GM12875 (cell line): ENCODE results near the gene TMUB1.

Experiments used
- H3K4me3 ChIP-seq: one replicate; pipeline ENCODE4 v1.5.1; 2011; ENCODE audit warnings: low read depth, low read length, control low read depth
- TF ChIP-seq, protein P1 (sequence below): IDR thresholded peaks from 2 replicates; pipeline ENCODE4 v1.5.1; 2011; ENCODE audit warnings: low read depth, mild to moderate bottlenecking, control low read depth, inconsistent platforms, low read length, moderate library complexity, borderline replicate concordance; ENCODE audit not compliant: insufficient read depth

TMUB1 gene

DNA sequence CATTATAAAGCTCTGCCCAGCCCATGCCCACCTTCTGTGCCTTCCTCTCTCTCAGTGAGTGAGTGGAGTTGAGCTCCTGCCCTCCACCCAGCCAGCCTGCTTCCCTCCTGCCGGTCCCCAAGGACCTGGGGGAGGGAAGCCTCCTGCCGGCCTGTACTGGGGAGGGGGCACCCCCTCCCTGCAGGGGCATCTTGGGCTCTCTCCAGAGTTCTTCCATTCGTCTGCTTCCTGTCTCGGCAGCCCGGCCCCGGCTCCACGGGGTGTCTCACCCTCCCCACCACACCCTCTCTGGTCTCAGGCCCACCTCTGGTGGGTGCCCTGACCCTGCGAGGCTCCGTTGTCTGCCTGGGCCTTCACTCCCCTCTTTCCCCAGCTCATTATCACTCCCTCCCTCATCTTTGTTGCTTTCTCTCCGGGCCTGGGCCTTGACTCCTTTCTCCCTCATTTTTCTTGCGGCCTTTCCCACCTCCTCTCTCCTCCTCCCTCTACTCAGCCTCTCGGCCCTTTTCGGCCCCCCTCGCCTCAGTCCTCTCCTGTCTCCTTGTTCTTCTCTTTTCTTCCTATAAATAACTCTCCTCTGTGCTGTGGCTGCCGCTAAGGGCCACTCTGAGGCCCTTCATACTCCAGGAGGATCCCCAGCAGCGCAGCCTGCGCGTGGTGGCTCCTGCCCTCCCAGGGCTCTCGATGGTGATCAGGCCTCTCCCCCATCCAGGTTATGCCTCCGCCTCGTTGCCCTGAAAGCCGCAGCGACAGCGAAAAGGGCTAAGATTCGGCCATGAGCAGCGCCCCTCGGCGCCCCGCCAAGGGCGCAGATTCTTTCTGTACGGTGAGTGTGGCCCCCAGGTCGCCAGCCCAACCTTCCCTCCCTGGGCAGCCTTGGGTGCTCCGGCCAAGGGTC, 21.8 kb downstream of the TMUB1 start:
- H3K4me3 ChIP-seq: no peak overlapping the region

DNA sequence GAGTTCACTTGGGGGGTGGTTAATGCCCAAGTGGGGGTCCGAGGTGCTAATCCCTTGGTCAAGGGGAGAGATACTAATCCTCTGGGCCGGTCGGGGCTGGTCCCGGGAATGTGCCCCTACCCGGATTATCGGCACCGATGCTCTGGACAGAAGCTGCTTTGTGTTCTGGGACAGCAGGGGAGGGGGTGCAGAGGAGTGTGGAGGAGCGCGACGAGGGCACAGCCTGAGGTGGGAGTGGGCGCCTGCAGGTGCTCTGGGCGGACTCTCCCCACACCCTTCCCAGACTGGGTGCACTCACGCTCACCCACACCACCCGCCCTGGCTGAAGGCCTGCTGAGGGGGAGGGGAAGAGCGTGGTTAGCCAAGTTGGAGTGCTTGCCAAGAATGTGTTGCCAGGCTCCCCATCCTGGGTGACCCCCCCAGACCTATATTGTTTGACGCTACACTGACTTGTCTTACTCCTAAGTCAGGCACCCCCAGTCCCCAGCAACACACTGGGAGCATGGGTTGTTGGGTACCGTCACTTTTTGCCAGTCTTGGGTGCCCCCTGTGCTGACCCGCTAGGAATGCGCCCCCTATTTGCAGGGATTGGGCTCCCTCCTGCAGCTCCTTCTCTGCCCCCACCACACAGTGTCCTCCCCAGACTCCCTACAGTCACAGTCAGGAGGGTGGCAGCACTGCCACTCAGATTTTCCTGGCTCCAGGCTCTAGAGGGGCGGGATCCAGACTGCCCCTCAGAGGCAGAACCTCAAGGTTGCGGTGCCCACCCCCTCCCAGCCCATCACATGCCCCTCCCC, 22.7 kb downstream of the TMUB1 start:
- TF ChIP-seq, protein P1, sequence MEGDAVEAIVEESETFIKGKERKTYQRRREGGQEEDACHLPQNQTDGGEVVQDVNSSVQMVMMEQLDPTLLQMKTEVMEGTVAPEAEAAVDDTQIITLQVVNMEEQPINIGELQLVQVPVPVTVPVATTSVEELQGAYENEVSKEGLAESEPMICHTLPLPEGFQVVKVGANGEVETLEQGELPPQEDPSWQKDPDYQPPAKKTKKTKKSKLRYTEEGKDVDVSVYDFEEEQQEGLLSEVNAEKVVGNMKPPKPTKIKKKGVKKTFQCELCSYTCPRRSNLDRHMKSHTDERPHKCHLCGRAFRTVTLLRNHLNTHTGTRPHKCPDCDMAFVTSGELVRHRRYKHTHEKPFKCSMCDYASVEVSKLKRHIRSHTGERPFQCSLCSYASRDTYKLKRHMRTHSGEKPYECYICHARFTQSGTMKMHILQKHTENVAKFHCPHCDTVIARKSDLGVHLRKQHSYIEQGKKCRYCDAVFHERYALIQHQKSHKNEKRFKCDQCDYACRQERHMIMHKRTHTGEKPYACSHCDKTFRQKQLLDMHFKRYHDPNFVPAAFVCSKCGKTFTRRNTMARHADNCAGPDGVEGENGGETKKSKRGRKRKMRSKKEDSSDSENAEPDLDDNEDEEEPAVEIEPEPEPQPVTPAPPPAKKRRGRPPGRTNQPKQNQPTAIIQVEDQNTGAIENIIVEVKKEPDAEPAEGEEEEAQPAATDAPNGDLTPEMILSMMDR: 0 out of 2 replicates have a peak, but pooled peaks have one; percentile 10
- peak overlapping the region; percentile 88 for H3K4me3 ChIP-seq

More for the DNA sequence above, 21.8 kb downstream of the TMUB1 start:
- TF ChIP-seq, protein P1: no peak

DNA sequence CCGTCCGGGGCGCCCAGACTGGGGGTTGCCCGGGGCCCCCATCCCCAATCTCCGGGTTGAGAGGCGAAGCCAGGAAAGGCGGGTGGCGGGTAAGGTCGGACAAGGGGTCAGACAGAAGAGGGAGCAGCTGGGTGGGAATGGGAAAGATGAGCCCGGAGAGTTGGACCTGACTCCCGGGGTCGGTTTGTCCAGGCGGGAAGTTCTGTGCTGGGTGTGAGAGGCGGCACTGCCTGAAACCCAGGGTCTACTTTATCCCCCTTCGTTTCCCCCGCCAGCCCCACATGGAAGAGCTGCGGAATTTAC, 23.2 kb downstream of the TMUB1 start:
- TF ChIP-seq, protein P1: no peak
- peak overlapping the region; percentile 88 for H3K4me3 ChIP-seq

DNA sequence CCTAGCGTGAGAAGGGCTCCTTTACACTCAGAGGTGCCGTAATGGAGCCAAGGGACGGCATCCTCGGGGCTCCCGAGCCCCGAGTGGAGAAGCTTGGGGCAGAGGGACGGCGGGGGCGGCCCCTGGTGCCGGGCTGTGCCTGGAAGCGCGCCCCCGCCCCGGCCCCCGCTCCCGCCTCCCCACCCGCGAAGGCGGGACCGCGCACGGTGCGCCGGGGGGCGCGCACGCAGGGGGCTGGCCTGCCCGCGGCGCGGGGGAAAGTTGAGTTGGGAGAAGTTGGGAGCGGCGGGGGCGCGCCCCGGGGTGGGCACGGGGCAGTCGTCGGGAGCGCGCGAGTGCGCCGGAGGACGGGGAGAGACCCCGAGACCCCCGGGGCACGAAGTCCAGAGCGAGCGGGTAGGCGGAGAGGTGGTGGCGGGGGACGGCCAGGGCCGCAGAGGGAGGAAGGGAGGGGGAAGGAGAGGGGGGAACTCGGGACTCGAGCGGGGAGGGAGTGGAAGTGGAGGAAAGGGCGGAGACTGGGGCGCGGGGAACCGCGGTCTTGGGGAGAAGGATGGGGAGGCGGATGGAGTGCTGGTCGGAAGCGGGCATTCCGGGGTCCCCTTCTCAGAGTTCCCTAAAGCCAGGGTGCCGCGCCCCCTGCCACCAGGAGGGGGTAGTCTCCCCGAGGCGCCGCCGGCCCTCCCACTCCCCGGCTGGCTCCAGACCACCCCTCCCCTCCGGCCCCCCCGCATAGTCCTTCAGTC, 23.8 kb downstream of the TMUB1 start, which contains the start of gene SLC4A2:
Gene SLC4A2, plus strand, starts transcription at position 223 of the 746 bp plus-strand sequence. CDS start 2,399 bp downstream, outside the sequence.
- H3K4me3 ChIP-seq: peak within 1 kb of the TSS; percentile 88
- TF ChIP-seq, protein P1: peak; percentile 68

DNA sequence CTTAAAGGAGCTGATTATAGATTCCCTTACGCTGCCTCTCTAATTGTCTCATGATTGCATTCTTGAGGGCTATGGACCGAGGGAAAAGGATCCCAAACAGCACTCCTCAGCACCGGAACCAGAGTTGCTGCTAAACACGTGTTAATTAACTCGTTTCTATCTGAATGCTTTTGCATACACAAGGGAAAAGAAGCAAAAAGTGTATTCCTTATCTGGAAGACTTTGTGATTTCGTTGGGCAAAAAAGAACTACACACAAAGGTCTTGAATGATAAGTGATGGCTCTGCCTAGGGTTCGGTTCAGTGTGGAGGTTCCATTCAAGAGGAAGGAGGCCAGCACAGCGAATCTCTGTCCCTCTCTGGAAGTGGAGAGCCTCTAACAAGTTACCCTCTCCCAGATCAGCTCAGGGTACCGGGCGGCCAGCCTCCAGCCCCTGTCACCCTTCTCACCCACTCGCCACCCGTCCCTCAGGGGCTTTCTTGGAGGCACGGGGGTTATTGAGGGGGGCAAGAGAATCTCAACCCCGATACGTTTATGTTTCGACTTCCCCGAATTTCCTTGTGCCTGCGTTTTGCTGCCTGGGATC, 24.4 kb downstream of the TMUB1 start:
- TF ChIP-seq, protein P1: no peak
- H3K4me3 ChIP-seq: peak overlapping the region; percentile 88

DNA sequence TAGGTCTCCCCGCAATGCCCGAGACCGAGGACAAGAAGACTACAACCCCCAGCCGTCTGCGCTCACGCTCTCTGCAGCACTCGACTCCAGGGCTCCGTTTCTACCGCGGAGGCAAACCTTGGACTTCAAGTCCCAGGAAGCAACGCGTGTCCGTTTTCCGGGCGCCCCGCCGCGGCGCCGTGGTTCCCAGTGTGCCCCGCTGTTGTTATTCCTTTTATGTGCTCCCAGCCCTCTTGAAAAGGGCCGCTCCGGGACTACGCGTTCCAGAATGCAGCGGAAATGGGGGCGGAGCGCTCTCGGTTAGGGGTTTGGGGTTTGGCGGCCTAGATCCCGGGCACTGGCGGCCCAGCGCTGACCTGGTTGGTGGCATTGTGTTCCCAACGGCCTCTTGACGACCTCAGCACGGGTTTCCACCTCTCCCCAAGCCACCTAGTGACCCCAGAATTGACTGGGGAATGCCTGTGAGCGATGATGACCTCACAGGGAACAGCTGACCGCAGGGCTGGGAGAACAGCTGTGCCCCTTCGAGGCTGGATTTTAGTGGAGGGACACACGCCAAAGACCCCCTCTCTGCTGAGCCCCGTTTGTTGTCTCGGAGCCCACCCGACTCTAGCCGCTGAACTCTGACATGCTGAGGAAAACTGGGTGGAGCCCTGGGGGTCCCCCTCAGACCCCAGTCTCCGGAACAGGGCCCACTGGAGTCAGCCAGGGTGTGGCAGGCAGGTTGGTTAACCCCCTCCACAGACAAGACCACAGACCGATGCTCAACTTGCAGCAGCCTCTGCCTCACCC, 25.1 kb downstream of the TMUB1 start:
- TF ChIP-seq, protein P1: no peak

More for the DNA sequence above, 25.1 kb downstream of the TMUB1 start:
- H3K4me3 ChIP-seq: peak overlapping the region; percentile 88
